GM12878 (cell line): ENCODE measurements around the gene AGAP1. TPM values are rescaled to one million over a fixed set of nuclear protein-coding genes. Genes with fewer than 3 reads are reported as not detected.

Experiments used
- ATAC-seq: fragments of 200-7000 bp; cut with Tn5 transposase; 3 replicates; pipeline ENCODE4 v1.9.1; 2020; ENCODE audit warnings: mild to moderate bottlenecking, moderate library complexity
- BruUV-seq: library from RNA; stranded (reverse); fragments of 400-500 nt; replicated peaks from 2 replicates; lab custom pipeline; 2021; lab: Mats Ljungman, UMichigan
- CTCF ChIA-PET: fragments of 300-600 bp; sonication (Branson Sonifier 250); formaldehyde crosslinking; extraction: SDS; loops from one replicate; lab custom pipeline; 2021; ENCODE audit warnings: inconsistent platforms; lab: Yijun Ruan, JAX
- POLR2A ChIA-PET: fragments of 350-600 bp; formaldehyde crosslinking; extraction: SDS; loops from one replicate; lab custom pipeline; 2021; ENCODE audit warnings: inconsistent platforms; lab: Charles Lee
- RAD21 ChIA-PET: fragments of 300-600 bp; sonication (Branson Sonifier 250); formaldehyde crosslinking; loops from one replicate; lab custom pipeline; 2023; ENCODE audit warnings: antibody characterized with exemption; ENCODE audit not compliant: unreplicated experiment; lab: Charles Lee
- SMC1A ChIA-PET: fragments of 300-600 bp; sonication (Branson Sonifier 250); formaldehyde crosslinking; loops from one replicate; lab custom pipeline; 2023; ENCODE audit not compliant: unreplicated experiment, uncharacterized antibody; lab: Charles Lee
- DNase-seq: peaks from one replicate; pipeline ENCODE4 v3.0.0-alpha.2; 2011; ENCODE audit warnings: low read depth, low spot score
- FAIRE-seq: peaks from 3 replicates; lab custom pipeline; 2011; peaks lifted over from hg19 to GRCh38; lab: Jason Lieb, UNC
- H2AFZ ChIP-seq: 2 replicates; pipeline ENCODE4 v1.6.0; 2011; ENCODE audit warnings: low read depth, low read length, control low read depth; ENCODE audit not compliant: control insufficient read depth
- H3K27ac ChIP-seq: 2 replicates; pipeline ENCODE4 v1.5.1; 2011; ENCODE audit warnings: control low read depth; ENCODE audit not compliant: control insufficient read depth, insufficient read depth
- H3K27me3 ChIP-seq, 2 experiments: replicated peaks in 1 of 2; 2 replicates each; pipeline versions ENCODE4 v1.6.0 to v1.6.1; 2011; ENCODE audit warnings: low read length in 1 of 2; ENCODE audit not compliant: control insufficient read depth in 2 of 2, insufficient read depth in 2 of 2
- H3K36me3 ChIP-seq, 2 experiments: 2 replicates each; pipeline ENCODE4 v1.5.1; 2011; ENCODE audit warnings: low read length in 1 of 2; ENCODE audit not compliant: control insufficient read depth in 2 of 2, insufficient read depth in 2 of 2
- H3K4me1 ChIP-seq: 2 replicates; pipeline ENCODE4 v1.6.1; 2011; ENCODE audit warnings: mild to moderate bottlenecking, low read length, moderate library complexity, mixed read lengths; ENCODE audit not compliant: control insufficient read depth, insufficient read depth
- H3K4me2 ChIP-seq: 2 replicates; pipeline ENCODE4 v1.6.0; 2011; ENCODE audit warnings: control low read depth; ENCODE audit not compliant: control insufficient read depth, insufficient read depth
- H3K4me3 ChIP-seq: fragments of 200-600 bp; sonication (generic); 2 replicates; pipeline ENCODE4 v1.5.1; 2016
- H3K79me2 ChIP-seq: 2 replicates; pipeline ENCODE4 v1.6.0; 2011; ENCODE audit warnings: low read length; ENCODE audit not compliant: control insufficient read depth, insufficient read depth
- H3K9ac ChIP-seq: 2 replicates; pipeline ENCODE4 v1.8.0; 2011; ENCODE audit warnings: low read length, control low read depth, mixed read lengths; ENCODE audit not compliant: control insufficient read depth, insufficient read depth
- H3K9me3 ChIP-seq: replicated peaks from 3 replicates; pipeline ENCODE4 v1.5.1; 2011; ENCODE audit warnings: mild to moderate bottlenecking, low read length; ENCODE audit not compliant: control insufficient read depth, insufficient read depth
- H4K20me1 ChIP-seq: 2 replicates; pipeline ENCODE4 v1.6.0; 2011; ENCODE audit not compliant: control insufficient read depth, insufficient read depth
- GATAD2B ChIP-seq: fragments of 450-650 bp; conservative IDR thresholded peaks from 2 replicates; pipeline ENCODE4 v1.6.1; 2017; ENCODE audit warnings: low read depth, mild to moderate bottlenecking, moderate library complexity
- KAT2A ChIP-seq: conservative IDR thresholded peaks from 2 replicates; pipeline ENCODE4 v1.6.1; 2011; ENCODE audit warnings: low read depth, low read length; ENCODE audit not compliant: control insufficient read depth
- NR2F1 ChIP-seq: fragments of 450-650 bp; conservative IDR thresholded peaks from 2 replicates; pipeline ENCODE4 v1.6.1; 2017; ENCODE audit warnings: mild to moderate bottlenecking
- RAD51 ChIP-seq: fragments of 450-650 bp; IDR thresholded peaks from 2 replicates; pipeline ENCODE4 v1.6.1; 2016; ENCODE audit warnings: moderate library complexity, mild to moderate bottlenecking, inconsistent platforms
- RB1 ChIP-seq: fragments of 450-650 bp; formaldehyde crosslinking; IDR thresholded peaks from 2 replicates; pipeline ENCODE4 v1.6.1; 2017; ENCODE audit warnings: mild to moderate bottlenecking, borderline replicate concordance
- TARDBP ChIP-seq: IDR thresholded peaks from 2 replicates; pipeline ENCODE4 v1.6.1; 2016; ENCODE audit warnings: borderline replicate concordance
- ZBED1 ChIP-seq: IDR thresholded peaks from 2 replicates; pipeline ENCODE4 v1.6.1; 2016; ENCODE audit warnings: borderline replicate concordance
- ZNF384 ChIP-seq: IDR thresholded peaks from 2 replicates; pipeline ENCODE4 v1.6.1; 2012; ENCODE audit warnings: low read depth, mild to moderate bottlenecking, low read length, improper control_type of control experiment, borderline replicate concordance
- ZSCAN29 ChIP-seq: fragments of 450-650 bp; IDR thresholded peaks from 2 replicates; pipeline ENCODE4 v1.6.1; 2017; ENCODE audit warnings: mild to moderate bottlenecking, moderate library complexity
- WGBS: methylation state at CpG from one replicate; pipeline ENCODE4 v1.1.6; 2016; ENCODE audit warnings: low lambda C conversion rate; ENCODE audit not compliant: insufficient replicate concordance, insufficient coverage; ENCODE audit errors: missing lambda C conversion rate; 5-methylcytosine and 5-hydroxymethylcytosine counted together
- in situ Hi-C: fragments of 300-500 bp; cut with MboI; formaldehyde crosslinking; loops from 9 replicates; pipeline ENCODE4 v1.14.3; 2018; ENCODE audit warnings: mixed read lengths
- intact Hi-C: fragments of 100-400 bp; cut with micrococcal nuclease; formaldehyde crosslinking; loops from one replicate; pipeline ENCODE4 v1.14.2; 2022; ENCODE audit not compliant: unreplicated experiment
- polyA plus RNA-seq, 11 experiments: library from polyadenylated mRNA; depleted of rRNA in 4 of 11; unstranded in 6 of 11; stranded (reverse) in 5 of 11; fragments of >200 nt; fragmentation: Nextera tagmentation in 4 of 11; fragmentation: Illumina TruSeq in 1 of 11; extraction: Ambion mirVana in 4 of 11; extraction: Trizol in 1 of 11; gene quantifications; 1 replicate in 1 of 11; 2 replicates in 10 of 11; pipeline versions ENCODE4 v1.2.1 to v1.2.3, GENCODE V29; 2011 to 2016; ENCODE audit warnings: inconsistent platforms in 2 of 11, missing spikeins in 2 of 11, low read depth in 1 of 11
- total RNA-seq, 4 experiments: library from RNA; depleted of rRNA in 3 of 4; stranded (reverse); fragments of >200 nt in 3 of 4; fragmentation: Illumina TruSeq in 1 of 4; extraction: Trizol in 1 of 4; gene quantifications; 2 replicates each; pipeline versions ENCODE4 v1.2.1 to v1.2.3, GENCODE V29; 2013 to 2021
- TF ChIP-seq, protein P1 (sequence below): IDR thresholded peaks from 2 replicates; pipeline ENCODE4 v1.6.1; 2011; ENCODE audit warnings: borderline replicate concordance, low read depth, mild to moderate bottlenecking, moderate library complexity, mixed read lengths, low read length; ENCODE audit not compliant: insufficient read depth; ENCODE audit errors: extremely low read length
- TF ChIP-seq, protein P2 (sequence below): fragments of 450-650 bp; formaldehyde crosslinking; IDR thresholded peaks from 2 replicates; pipeline ENCODE4 v1.4.0; 2022; ENCODE audit warnings: mild to moderate bottlenecking, moderate library complexity
- TF ChIP-seq, protein P3 (sequence below): fragments of 450-650 bp; IDR thresholded peaks from 2 replicates; pipeline ENCODE4 v1.6.1; 2017; ENCODE audit warnings: mild to moderate bottlenecking, low read depth, inconsistent platforms; ENCODE audit not compliant: poor library complexity, severe bottlenecking
- TF ChIP-seq, protein P4 (sequence below): fragments of 450-650 bp; IDR thresholded peaks from 2 replicates; pipeline ENCODE4 v1.6.1; 2017; ENCODE audit warnings: low read depth, mild to moderate bottlenecking, moderate library complexity

AGAP1 gene
- total and polyA plus RNA-seq, 10 of the 15 experiments (the other 5 are each of a cell fraction or from before 2014, with no cell fraction given): 0.05 to 0.15 (median 0.06) TPM; not detected in 7

GRCh38 chr2:235935773-235936172 is 441.9 kb downstream of the AGAP1 start:
- in situ Hi-C loops: no loop called here
- TF ChIP-seq, protein P1, sequence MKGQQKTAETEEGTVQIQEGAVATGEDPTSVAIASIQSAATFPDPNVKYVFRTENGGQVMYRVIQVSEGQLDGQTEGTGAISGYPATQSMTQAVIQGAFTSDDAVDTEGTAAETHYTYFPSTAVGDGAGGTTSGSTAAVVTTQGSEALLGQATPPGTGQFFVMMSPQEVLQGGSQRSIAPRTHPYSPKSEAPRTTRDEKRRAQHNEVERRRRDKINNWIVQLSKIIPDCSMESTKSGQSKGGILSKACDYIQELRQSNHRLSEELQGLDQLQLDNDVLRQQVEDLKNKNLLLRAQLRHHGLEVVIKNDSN: no peak
- TF ChIP-seq NR2F1 (no peak), ZBED1 (no peak), ZNF384 (no peak), KAT2A (no peak), ZSCAN29 (no peak), GATAD2B (no peak), RAD51 (no peak), RB1 (no peak), TARDBP (no peak)
- TF ChIP-seq, protein P2, sequence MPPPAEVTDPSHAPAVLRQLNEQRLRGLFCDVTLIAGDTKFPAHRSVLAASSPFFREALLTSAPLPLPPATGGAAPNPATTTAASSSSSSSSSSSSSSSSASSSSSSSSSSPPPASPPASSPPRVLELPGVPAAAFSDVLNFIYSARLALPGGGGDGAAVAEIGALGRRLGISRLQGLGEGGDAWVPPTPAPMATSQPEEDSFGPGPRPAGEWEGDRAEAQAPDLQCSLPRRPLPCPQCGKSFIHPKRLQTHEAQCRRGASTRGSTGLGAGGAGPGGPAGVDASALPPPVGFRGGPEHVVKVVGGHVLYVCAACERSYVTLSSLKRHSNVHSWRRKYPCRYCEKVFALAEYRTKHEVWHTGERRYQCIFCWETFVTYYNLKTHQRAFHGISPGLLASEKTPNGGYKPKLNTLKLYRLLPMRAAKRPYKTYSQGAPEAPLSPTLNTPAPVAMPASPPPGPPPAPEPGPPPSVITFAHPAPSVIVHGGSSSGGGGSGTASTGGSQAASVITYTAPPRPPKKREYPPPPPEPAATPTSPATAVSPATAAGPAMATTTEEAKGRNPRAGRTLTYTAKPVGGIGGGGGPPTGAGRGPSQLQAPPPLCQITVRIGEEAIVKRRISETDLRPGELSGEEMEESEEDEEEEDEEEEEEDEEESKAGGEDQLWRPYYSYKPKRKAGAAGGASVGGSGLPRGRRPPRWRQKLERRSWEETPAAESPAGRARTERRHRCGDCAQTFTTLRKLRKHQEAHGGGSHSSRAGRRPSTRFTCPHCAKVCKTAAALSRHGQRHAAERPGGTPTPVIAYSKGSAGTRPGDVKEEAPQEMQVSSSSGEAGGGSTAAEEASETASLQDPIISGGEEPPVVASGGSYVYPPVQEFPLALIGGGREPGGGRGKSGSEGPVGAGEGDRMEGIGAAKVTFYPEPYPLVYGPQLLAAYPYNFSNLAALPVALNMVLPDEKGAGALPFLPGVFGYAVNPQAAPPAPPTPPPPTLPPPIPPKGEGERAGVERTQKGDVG (CRISPR knock-in tag): no peak
- TF ChIP-seq, protein P3, sequence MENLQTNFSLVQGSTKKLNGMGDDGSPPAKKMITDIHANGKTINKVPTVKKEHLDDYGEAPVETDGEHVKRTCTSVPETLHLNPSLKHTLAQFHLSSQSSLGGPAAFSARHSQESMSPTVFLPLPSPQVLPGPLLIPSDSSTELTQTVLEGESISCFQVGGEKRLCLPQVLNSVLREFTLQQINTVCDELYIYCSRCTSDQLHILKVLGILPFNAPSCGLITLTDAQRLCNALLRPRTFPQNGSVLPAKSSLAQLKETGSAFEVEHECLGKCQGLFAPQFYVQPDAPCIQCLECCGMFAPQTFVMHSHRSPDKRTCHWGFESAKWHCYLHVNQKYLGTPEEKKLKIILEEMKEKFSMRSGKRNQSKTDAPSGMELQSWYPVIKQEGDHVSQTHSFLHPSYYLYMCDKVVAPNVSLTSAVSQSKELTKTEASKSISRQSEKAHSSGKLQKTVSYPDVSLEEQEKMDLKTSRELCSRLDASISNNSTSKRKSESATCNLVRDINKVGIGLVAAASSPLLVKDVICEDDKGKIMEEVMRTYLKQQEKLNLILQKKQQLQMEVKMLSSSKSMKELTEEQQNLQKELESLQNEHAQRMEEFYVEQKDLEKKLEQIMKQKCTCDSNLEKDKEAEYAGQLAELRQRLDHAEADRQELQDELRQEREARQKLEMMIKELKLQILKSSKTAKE: no peak
- TF ChIP-seq, protein P4, sequence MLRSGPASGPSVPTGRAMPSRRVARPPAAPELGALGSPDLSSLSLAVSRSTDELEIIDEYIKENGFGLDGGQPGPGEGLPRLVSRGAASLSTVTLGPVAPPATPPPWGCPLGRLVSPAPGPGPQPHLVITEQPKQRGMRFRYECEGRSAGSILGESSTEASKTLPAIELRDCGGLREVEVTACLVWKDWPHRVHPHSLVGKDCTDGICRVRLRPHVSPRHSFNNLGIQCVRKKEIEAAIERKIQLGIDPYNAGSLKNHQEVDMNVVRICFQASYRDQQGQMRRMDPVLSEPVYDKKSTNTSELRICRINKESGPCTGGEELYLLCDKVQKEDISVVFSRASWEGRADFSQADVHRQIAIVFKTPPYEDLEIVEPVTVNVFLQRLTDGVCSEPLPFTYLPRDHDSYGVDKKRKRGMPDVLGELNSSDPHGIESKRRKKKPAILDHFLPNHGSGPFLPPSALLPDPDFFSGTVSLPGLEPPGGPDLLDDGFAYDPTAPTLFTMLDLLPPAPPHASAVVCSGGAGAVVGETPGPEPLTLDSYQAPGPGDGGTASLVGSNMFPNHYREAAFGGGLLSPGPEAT: no peak
- Histone ChIP-seq H3K79me2 (no peaks in the 10 kb centered on the region), H3K27ac (no peak overlapping the region), H3K36me3 (no peaks in the 10 kb centered on the region), H2AFZ (no peak overlapping the region), H4K20me1 (no peaks in the 10 kb centered on the region; the same call in 1 of the 2 replicates), H3K4me3 (no peak overlapping the region), H3K4me1 (no peaks in the 10 kb centered on the region), H3K27me3 (no peaks in the 10 kb centered on the region), H3K9ac (no peak overlapping the region), H3K9me3 (no peaks in the 10 kb centered on the region; the same call in 2 of the 3 replicates), H3K4me2 (no peak overlapping the region)
- ChIA-PET RAD21 (no interaction called here), POLR2A (no interaction called here), SMC1A (no interaction called here), CTCF (no interaction called here)
- BruUV-seq: no TSS peak
- ATAC-seq (no peak), DNase-seq (no peak), FAIRE-seq (no peak)
- WGBS: 8% methylated on average over 13 of the region's 13 CpGs
- intact Hi-C loops: no loop called here
